ENCODE measurements around the gene HARBI1. TPM values are rescaled to one million over a fixed set of nuclear protein-coding genes. Genes with fewer than 3 reads are reported as not detected.

The HARBI1 gene, protein sequence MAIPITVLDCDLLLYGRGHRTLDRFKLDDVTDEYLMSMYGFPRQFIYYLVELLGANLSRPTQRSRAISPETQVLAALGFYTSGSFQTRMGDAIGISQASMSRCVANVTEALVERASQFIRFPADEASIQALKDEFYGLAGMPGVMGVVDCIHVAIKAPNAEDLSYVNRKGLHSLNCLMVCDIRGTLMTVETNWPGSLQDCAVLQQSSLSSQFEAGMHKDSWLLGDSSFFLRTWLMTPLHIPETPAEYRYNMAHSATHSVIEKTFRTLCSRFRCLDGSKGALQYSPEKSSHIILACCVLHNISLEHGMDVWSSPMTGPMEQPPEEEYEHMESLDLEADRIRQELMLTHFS
- total RNA-seq = 2.9 and 3.1 TPM in 2 replicates

DNA sequence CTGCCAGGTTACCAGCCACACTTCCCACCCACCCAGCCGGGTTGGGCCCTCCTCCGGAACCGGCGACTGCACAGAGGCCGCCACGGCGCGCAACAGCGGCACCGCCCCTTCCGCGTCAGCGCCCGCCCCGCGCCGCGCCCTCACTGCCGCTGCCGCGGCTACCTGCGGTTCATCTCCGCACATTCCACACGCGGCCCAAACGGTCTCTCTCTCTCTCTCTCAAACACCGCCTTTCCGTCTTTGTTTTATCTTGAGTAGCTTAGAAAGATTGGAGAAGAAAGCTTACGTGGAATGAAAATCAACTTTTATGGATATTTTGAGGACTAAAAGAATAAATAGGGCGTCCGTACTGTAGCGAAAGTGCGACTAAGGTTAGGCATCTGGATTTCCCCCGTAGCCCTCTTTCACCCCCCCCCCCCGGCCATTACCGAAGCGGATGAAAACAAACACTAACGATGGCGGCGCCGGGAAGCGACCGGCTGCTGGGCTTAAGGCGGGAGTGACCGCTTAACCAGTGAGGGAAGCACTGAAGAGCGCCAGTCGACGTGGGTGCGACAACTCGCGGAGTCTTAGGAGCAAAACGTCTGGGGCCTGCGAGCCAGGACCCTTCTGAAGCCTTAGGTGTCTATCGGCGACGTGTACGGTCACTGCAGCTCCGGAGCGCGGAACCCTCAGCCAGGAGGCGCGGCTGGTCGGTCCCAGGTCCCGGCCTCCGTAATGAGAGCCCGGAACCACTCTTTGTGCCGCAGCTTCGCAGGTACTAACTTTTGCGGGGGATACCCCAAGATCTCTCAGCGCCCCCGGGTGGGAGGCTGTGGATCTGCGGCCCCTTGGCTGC, at the start of gene HARBI1, which contains the start of gene ATG13:
TSS of gene HARBI1 (minus strand) at position 94 of the 838 bp plus-strand sequence. CDS start 990 bp downstream, outside the sequence.
TSS of gene ATG13 (plus strand) at position 420 of the 838 bp plus-strand sequence. CDS start 26,739 bp downstream, outside the sequence.

DNA sequence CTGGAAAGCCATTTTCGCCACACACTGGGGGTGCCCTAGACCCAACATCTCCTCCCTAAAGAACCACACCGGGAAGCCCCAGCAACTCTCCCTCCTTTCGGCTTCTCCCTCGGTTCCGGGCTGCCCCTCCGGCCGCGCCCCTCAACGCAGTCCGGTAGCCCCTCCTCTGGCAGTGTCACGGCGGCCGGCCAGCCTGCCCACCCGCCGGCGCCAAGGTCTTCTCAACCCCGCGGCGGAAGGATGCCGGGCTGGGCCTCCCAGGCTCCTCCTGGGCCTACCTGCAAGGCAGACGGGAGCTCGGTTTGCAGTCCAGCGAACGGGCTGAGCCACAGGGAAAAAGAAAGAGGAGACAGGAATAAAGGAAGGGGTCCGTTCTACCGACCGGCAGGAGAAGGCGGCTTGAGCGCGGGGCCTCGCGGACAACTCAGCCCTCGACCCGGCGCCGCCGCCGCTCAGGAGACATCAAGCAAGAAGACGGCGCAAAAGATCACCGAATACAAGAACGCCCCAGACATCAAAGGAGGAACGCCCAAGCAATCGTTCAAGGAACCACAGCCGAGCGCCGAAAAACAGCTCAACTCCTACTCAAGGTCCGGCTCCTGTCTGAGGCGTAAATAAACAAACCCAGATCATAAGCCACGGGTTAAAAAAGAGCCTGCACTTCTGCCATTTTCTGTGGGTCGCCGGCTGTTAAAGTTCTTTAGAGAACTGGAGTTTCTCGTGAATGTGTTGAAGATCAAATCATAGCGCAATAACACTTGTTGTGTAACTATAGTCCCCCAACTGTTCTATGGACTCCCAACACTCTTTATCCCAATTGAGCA, 23.3 kb downstream of the HARBI1 start, which contains the start of gene AMBRA1:
TSS of gene AMBRA1 (minus strand) at position 474 of the 824 bp plus-strand sequence. CDS start 45,643 bp downstream, outside the sequence.

Other genes with a start within 250 kb of the HARBI1 start
- gene MDK, start 235.6 kb downstream of the HARBI1 start, total RNA-seq = 170 and 413 TPM in 2 replicates
- 0.25 TPM in 1 of 2 replicates, not detected in the other for gene CHRM4, start 225.5 kb downstream of the HARBI1 start, total RNA-seq
- 17.3 and 32.2 TPM in 2 replicates for gene AMBRA1, start 23.2 kb downstream of the HARBI1 start, total RNA-seq
- gene ATG13, start 326 bp upstream of the HARBI1 start, total RNA-seq = 55.4 and 83.0 TPM in 2 replicates
- 70.7 and 109 TPM in 2 replicates for gene ARHGAP1, start 83.4 kb upstream of the HARBI1 start, total RNA-seq
- gene ZNF408, start 83.8 kb upstream of the HARBI1 start, total RNA-seq = 9.0 and 14.5 TPM in 2 replicates
- 0.13 TPM in 1 of 2 replicates, not detected in the other for gene F2, start 102.0 kb upstream of the HARBI1 start, total RNA-seq
- 26.6 and 78.7 TPM in 2 replicates for gene CKAP5, start 229.1 kb upstream of the HARBI1 start, total RNA-seq